Epithelial cell of esophagus (primary cell): ENCODE data around the gene SAT1.

Experiments used
- DNase-seq: peaks from one replicate; pipeline ENCODE4 v3.0.0; 2010; ENCODE audit warnings: low read depth
- H3K4me3 ChIP-seq: 2 replicates; pipeline ENCODE4 v1.5.1; 2011; ENCODE audit warnings: mild to moderate bottlenecking, low read length, control low read depth
- TF ChIP-seq, protein P1 (sequence below): IDR thresholded peaks from 2 replicates; pipeline ENCODE4 v1.5.1; 2011; ENCODE audit warnings: low read depth, mild to moderate bottlenecking, low read length, control low read depth, inconsistent platforms; ENCODE audit not compliant: insufficient read depth; ENCODE audit errors: missing control alignments

Gene SAT1

GRCh38 chrX:23826216-23826615 is 43.2 kb downstream of the SAT1 start:
- TF ChIP-seq, protein P1, sequence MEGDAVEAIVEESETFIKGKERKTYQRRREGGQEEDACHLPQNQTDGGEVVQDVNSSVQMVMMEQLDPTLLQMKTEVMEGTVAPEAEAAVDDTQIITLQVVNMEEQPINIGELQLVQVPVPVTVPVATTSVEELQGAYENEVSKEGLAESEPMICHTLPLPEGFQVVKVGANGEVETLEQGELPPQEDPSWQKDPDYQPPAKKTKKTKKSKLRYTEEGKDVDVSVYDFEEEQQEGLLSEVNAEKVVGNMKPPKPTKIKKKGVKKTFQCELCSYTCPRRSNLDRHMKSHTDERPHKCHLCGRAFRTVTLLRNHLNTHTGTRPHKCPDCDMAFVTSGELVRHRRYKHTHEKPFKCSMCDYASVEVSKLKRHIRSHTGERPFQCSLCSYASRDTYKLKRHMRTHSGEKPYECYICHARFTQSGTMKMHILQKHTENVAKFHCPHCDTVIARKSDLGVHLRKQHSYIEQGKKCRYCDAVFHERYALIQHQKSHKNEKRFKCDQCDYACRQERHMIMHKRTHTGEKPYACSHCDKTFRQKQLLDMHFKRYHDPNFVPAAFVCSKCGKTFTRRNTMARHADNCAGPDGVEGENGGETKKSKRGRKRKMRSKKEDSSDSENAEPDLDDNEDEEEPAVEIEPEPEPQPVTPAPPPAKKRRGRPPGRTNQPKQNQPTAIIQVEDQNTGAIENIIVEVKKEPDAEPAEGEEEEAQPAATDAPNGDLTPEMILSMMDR: no peak
- H3K4me3 ChIP-seq: no peak overlapping the region
- peak; percentile 13 for DNase-seq

DNA sequence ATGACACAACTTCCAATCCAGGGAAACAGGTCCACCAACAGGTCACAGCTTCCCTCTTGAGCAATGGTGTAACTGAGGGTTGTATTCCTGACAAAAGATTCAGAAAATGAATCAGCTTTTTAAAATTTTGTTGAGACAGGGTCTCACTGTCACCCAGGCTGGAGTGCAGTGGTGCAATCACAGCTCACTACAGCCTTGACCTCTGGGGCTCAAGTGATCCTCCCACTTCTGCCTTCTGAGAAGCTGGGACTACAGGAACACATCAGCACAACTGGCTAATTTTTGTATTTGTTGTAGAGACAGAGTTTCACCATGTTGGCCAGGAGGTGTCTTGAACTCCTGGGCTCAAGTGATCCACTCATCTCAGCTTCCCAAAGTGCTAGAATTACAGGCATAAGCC is 43.7 kb downstream of the SAT1 start:
- no peak for DNase-seq
- TF ChIP-seq, protein P1: no peak

GRCh38 chrX:23828881-23829280 is 45.9 kb downstream of the SAT1 start:
- DNase-seq: no peak
- TF ChIP-seq, protein P1: no peak
- H3K4me3 ChIP-seq: no peak overlapping the region

More for the DNA sequence above, 43.7 kb downstream of the SAT1 start:
- no peak overlapping the region for H3K4me3 ChIP-seq

DNA sequence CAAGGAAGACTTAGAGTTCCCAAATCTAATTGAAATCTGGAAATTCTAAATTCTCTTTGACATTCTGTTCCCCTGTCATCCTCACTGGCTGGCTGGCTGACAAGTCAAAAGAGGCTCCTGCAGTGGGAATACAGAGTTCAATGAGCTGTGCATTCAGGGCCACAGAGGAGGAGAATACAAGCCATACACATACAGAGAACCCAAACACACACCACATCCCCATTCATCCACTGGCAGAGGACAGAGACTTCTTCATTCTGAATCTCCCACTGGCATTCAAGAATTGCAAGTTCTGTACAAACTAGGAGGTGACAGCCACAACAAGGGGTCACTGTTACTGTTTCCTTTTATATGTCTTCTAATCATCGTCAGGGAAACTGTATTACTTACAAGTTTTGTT is 49.7 kb downstream of the SAT1 start:
- no peak for DNase-seq
- H3K4me3 ChIP-seq: no peak overlapping the region
- TF ChIP-seq, protein P1: no peak
